Measurements from ENCODE around the gene VENTX. TPM values are rescaled to one million over a fixed set of nuclear protein-coding genes. Genes with fewer than 3 reads are reported as not detected.

The VENTX gene
- total RNA-seq, 4 donors from 2014 or later, result 0.46 to 2.5 (median 2.0) TPM

DNA sequence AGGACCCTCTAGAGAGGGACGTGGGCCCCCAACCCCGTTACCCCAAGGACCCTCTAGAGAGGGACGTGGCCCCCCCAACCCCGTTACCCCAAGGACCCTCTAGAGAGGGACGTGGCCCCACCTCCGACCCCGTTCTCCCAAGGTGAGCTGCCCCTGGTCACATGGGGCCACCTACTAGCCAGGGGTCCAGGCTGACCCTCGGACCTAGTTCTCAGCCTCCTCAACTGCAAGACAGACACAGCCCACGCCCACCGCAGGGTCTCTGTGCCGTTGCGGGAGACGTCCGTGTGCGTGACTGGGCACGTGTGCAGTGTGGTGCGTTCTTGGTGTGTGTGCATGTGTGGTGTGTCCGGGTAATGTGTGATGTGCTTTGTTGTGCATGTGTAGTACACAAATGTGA is 29.2 kb upstream of the VENTX start:
- no peaks in the 10 kb centered on the region for H3K4me1 ChIP-seq
- WGBS, result 97% methylated on average over 12 of the region's 18 CpGs
- no peaks in the 10 kb centered on the region for H3K9me3 ChIP-seq
- TF ChIP-seq EP300 (IDR thresholded peaks at IDR 0.05) (no peak), POLR2AphosphoS5 (IDR thresholded peaks at IDR 0.05) (no peak), POLR2A (IDR thresholded peaks at IDR 0.05; ENCODE audit: low read depth) (no peak)
- TF ChIP-seq, protein P1, sequence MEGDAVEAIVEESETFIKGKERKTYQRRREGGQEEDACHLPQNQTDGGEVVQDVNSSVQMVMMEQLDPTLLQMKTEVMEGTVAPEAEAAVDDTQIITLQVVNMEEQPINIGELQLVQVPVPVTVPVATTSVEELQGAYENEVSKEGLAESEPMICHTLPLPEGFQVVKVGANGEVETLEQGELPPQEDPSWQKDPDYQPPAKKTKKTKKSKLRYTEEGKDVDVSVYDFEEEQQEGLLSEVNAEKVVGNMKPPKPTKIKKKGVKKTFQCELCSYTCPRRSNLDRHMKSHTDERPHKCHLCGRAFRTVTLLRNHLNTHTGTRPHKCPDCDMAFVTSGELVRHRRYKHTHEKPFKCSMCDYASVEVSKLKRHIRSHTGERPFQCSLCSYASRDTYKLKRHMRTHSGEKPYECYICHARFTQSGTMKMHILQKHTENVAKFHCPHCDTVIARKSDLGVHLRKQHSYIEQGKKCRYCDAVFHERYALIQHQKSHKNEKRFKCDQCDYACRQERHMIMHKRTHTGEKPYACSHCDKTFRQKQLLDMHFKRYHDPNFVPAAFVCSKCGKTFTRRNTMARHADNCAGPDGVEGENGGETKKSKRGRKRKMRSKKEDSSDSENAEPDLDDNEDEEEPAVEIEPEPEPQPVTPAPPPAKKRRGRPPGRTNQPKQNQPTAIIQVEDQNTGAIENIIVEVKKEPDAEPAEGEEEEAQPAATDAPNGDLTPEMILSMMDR (IDR thresholded peaks at IDR 0.05), result no peak
- no peak for DNase-seq (ENCODE audit: extremely low spot score)
- no peaks in the 10 kb centered on the region for H3K36me3 ChIP-seq
- H3K4me3 ChIP-seq, result no peak overlapping the region
- H3K27ac ChIP-seq (replicated peaks in 1 of 4), result no peak overlapping the region
- intact Hi-C loops (cut with DNase I), result no loop called here
- peaks cover 0 to 32% (median 0%) of the 10 kb centered on the region in 4 donors for H3K27me3 ChIP-seq

DNA sequence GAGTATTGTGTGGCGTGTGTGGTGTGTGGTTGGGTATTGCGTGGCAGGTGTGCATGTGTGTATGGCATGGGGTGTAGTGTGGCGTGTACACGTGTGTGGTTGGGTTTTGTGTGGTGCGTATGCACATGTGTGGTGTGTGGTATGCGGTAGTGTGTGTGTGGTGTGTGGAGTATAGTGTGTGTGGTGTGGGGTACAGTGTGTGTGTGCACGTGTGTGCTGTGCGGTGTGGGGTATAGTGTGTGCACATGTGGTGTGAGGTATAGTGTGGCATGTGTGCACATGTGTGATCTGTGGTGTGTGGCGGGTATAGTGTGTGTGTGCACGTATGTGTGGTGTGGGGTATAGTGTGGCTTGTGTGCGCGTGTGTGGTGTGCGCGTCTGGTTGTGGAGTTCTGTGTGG is 28.5 kb upstream of the VENTX start:
- 95% methylated on average over 14 of the region's 14 CpGs for WGBS
- Histone ChIP-seq H3K27me3 (peaks cover 0 to 37% (median 0%) of the 10 kb centered on the region in 4 donors), H3K4me3 (no peak overlapping the region), H3K4me1 (no peaks in the 10 kb centered on the region), H3K9me3 (no peaks in the 10 kb centered on the region), H3K36me3 (no peaks in the 10 kb centered on the region), H3K27ac (replicated peaks in 1 of 4) (no peak overlapping the region)
- intact Hi-C loops (cut with DNase I), result no loop called here
- DNase-seq (ENCODE audit: extremely low spot score), result no peak
- TF ChIP-seq POLR2AphosphoS5 (IDR thresholded peaks at IDR 0.05), result no peak
- TF ChIP-seq, protein P1 (IDR thresholded peaks at IDR 0.05), result no peak
- TF ChIP-seq EP300 (IDR thresholded peaks at IDR 0.05), result no peak
- TF ChIP-seq POLR2A (IDR thresholded peaks at IDR 0.05; ENCODE audit: low read depth), result no peak

DNA sequence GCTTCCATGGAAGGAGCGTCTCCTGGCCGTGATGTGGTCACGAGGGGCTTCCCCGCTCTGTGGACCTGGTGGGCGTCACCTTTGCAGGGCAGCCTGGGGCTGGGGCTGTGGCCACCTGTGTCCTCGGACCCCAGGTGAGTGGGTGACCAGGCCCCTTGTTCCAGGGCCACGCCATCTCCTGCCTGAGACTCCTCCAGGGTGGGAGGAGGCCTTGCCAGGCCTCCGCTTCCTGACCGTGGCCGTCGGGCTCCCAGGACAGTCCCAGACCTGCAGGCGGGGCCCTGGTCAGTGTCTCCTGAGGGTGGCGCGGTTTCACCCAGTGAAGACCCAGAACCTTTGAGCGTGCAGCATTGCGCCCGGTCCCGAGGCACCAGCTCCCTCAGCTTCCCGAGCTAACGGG is 28.0 kb upstream of the VENTX start:
- no peak for DNase-seq (ENCODE audit: extremely low spot score)
- no peak for TF ChIP-seq POLR2AphosphoS5 (IDR thresholded peaks at IDR 0.05)
- TF ChIP-seq, protein P1 (IDR thresholded peaks at IDR 0.05), result no peak
- Histone ChIP-seq H3K36me3 (no peaks in the 10 kb centered on the region), H3K27me3 (peaks cover 0 to 43% (median 0%) of the 10 kb centered on the region in 4 donors), H3K4me3 (no peak overlapping the region), H3K27ac (replicated peaks in 1 of 4) (no peak overlapping the region), H3K4me1 (no peaks in the 10 kb centered on the region), H3K9me3 (no peaks in the 10 kb centered on the region)
- WGBS, result 85% methylated on average over 16 of the region's 20 CpGs
- intact Hi-C loops (cut with DNase I), result no loop called here

DNA sequence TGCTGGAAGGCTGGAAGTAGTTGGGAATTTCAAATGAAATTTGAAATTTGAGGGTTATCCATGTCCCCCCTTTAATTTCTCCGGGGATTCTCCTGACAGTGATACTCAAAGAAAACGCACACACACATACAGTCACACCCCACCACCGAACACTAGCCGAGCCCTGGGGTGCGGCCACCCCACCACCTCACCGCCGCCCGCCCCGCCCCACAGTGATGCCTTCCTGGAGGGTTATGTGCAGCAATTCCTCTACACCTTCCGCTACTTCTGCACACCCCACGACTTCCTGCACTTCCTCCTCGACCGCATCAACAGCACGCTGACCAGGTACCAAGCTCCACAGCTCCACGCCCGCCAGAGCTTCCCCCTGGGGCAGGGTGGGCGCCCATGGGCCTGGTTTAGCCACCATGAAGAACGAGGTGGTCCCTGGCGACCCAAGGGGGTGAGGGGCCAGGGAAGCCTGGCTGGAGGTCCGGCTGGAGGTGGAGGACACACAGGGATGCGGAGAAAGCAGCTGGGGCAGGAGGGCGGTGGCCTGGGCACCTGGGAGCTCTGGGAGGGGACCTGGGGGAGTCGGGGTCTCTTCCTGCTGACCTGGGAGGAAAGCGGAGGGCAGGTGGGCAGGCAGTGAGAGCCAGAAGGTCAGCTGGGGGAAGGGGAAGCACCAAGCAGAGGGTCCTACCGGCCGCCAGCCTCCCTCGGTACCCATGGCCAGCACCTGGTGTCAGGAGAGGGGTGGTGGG is 27.1 kb upstream of the VENTX start:
- TF ChIP-seq, protein P1 (IDR thresholded peaks at IDR 0.05), result no peak
- TF ChIP-seq POLR2AphosphoS5 (IDR thresholded peaks at IDR 0.05) (no peak), POLR2A (IDR thresholded peaks at IDR 0.05; ENCODE audit: low read depth) (no peak), EP300 (IDR thresholded peaks at IDR 0.05) (no peak)
- H3K9me3 ChIP-seq, result no peaks in the 10 kb centered on the region
- H3K4me1 ChIP-seq, result no peaks in the 10 kb centered on the region
- DNase-seq (ENCODE audit: extremely low spot score), result no peak
- intact Hi-C loops (cut with DNase I), result no loop called here
- H3K36me3 ChIP-seq, result no peaks in the 10 kb centered on the region
- H3K27me3 ChIP-seq, result peaks cover 0 to 45% (median 0%) of the 10 kb centered on the region in 4 donors
- H3K4me3 ChIP-seq, result no peak overlapping the region
- no peak overlapping the region for H3K27ac ChIP-seq (replicated peaks in 1 of 4)
- WGBS, result 82% methylated on average over 27 of the region's 27 CpGs
